ACC112 (cell line): ENCODE results near the gene PADI2.
"Not testable (repeated sequence)": the region's sequence is repeated elsewhere in the genome, so short reads cannot be mapped to it uniquely, and the experiment has no call there.

Source experiments
- H2AFZ ChIP-seq: fragments of 200-600 bp; sonication (generic); one replicate; pipeline ENCODE4 v1.6.0; 2017; ENCODE audit warnings: antibody characterized with exemption, low read length; ENCODE audit not compliant: unreplicated experiment
- H3K27ac ChIP-seq: fragments of 200-600 bp; sonication (generic); 2 replicates; pipeline ENCODE4 v1.5.1; 2014; ENCODE audit warnings: low read depth, mild to moderate bottlenecking, antibody characterized with exemption, low read length, moderate library complexity
- H3K27me3 ChIP-seq: fragments of 200-600 bp; sonication (generic); 2 replicates; pipeline ENCODE4 v1.6.1; 2014; ENCODE audit warnings: mild to moderate bottlenecking, antibody characterized with exemption, low read length, moderate library complexity, mixed read lengths; ENCODE audit not compliant: insufficient read depth
- H3K36me3 ChIP-seq: fragments of 200-600 bp; sonication (generic); 2 replicates; pipeline ENCODE4 v1.6.1; 2016; ENCODE audit warnings: mild to moderate bottlenecking, antibody characterized with exemption, low read length, moderate library complexity, mixed read lengths; ENCODE audit not compliant: insufficient read depth
- H3K4me1 ChIP-seq: fragments of 200-600 bp; sonication (generic); one replicate; pipeline ENCODE4 v1.6.1; 2016; ENCODE audit warnings: low read length, mixed read lengths; ENCODE audit not compliant: insufficient read depth, unreplicated experiment, control insufficient read depth
- H3K4me3 ChIP-seq: fragments of 200-600 bp; sonication (generic); 2 replicates; pipeline ENCODE4 v1.5.1; 2014; ENCODE audit warnings: mild to moderate bottlenecking, low read depth, low read length
- H3K79me2 ChIP-seq: fragments of 200-600 bp; sonication (generic); one replicate; pipeline ENCODE4 v1.6.0; 2016; ENCODE audit warnings: low read length; ENCODE audit not compliant: control insufficient read depth, unreplicated experiment, insufficient read depth

The PADI2 gene

GRCh38 chr1:17067465-17068240 lies 51.6 kb downstream of the PADI2 start:
- peaks cover 12% of the 10 kb centered on the region for H3K4me1 ChIP-seq
- no peaks in the 10 kb centered on the region for H3K79me2 ChIP-seq
- H2AFZ ChIP-seq = no peak overlapping the region
- H3K36me3 ChIP-seq = no peaks in the 10 kb centered on the region
- no peaks in the 10 kb centered on the region for H3K27me3 ChIP-seq
- no peak overlapping the region for H3K27ac ChIP-seq
- no peak overlapping the region for H3K4me3 ChIP-seq

- Histone ChIP-seq H3K4me1 (peaks cover 12% of the 10 kb centered on the region), H3K36me3 (no peaks in the 10 kb centered on the region), H3K4me3 (no peak overlapping the region), H3K27me3 (no peaks in the 10 kb centered on the region), H3K27ac (no peak overlapping the region), H3K79me2 (no peaks in the 10 kb centered on the region), H2AFZ (no peak overlapping the region)
These were observed 52.2 kb downstream of the PADI2 start for GRCh38 chr1:17067069-17067426.

GRCh38 chr1:17066361-17067068 lies 52.7 kb downstream of the PADI2 start:
- no peak overlapping the region for H3K27ac ChIP-seq
- H3K27me3 ChIP-seq = no peaks in the 10 kb centered on the region
- H3K4me3 ChIP-seq = no peak overlapping the region
- H3K36me3 ChIP-seq = no peaks in the 10 kb centered on the region
- peaks cover 12% of the 10 kb centered on the region for H3K4me1 ChIP-seq
- no peak overlapping the region for H2AFZ ChIP-seq
- no peaks in the 10 kb centered on the region for H3K79me2 ChIP-seq

GRCh38 chr1:17065666-17066065 lies 53.6 kb downstream of the PADI2 start:
- Histone ChIP-seq H3K79me2 (no peaks in the 10 kb centered on the region), H3K27me3 (no peaks in the 10 kb centered on the region), H3K4me1 (peaks cover 12% of the 10 kb centered on the region), H3K27ac (no peak overlapping the region), H3K4me3 (no peak overlapping the region), H2AFZ (no peak overlapping the region), H3K36me3 (no peaks in the 10 kb centered on the region)

- H3K4me1 ChIP-seq = peaks cover 12% of the 10 kb centered on the region
- not testable (repeated sequence) for H3K27ac ChIP-seq, H3K4me3 ChIP-seq
These were observed 56.5 kb downstream of the PADI2 start for GRCh38 chr1:17062751-17063150.

GRCh38 chr1:17061892-17062291 lies 57.4 kb downstream of the PADI2 start:
- peaks cover 12% of the 10 kb centered on the region for H3K4me1 ChIP-seq
- no peaks in the 10 kb centered on the region for H3K36me3 ChIP-seq
- no peak overlapping the region for H2AFZ ChIP-seq
- peaks cover 12% of the 10 kb centered on the region for H3K27me3 ChIP-seq
- no peak overlapping the region for H3K27ac ChIP-seq
- H3K79me2 ChIP-seq = no peaks in the 10 kb centered on the region
- no peak overlapping the region for H3K4me3 ChIP-seq

More at GRCh38 chr1:17062751-17063150, 56.5 kb downstream of the PADI2 start:
- H3K79me2 ChIP-seq, H2AFZ ChIP-seq, H3K36me3 ChIP-seq: not testable (repeated sequence)
- peaks cover 12% of the 10 kb centered on the region for H3K27me3 ChIP-seq

- no peak overlapping the region for H3K27ac ChIP-seq
These were observed 57.8 kb downstream of the PADI2 start for GRCh38 chr1:17061486-17061885.

GRCh38 chr1:17060306-17060749 lies 58.9 kb downstream of the PADI2 start:
- Histone ChIP-seq H2AFZ (no peak overlapping the region), H3K27ac (no peak overlapping the region), H3K4me1 (peaks cover 12% of the 10 kb centered on the region), H3K27me3 (peaks cover 12% of the 10 kb centered on the region), H3K79me2 (no peaks in the 10 kb centered on the region), H3K4me3 (no peak overlapping the region), H3K36me3 (no peaks in the 10 kb centered on the region)

More at GRCh38 chr1:17061486-17061885, 57.8 kb downstream of the PADI2 start:
- Histone ChIP-seq H3K4me1 (peaks cover 12% of the 10 kb centered on the region), H3K27me3 (peaks cover 12% of the 10 kb centered on the region), H2AFZ (no peak overlapping the region), H3K79me2 (no peaks in the 10 kb centered on the region), H3K36me3 (no peaks in the 10 kb centered on the region), H3K4me3 (no peak overlapping the region)

- Histone ChIP-seq H3K79me2 (no peaks in the 10 kb centered on the region), H2AFZ (no peak overlapping the region), H3K4me3 (no peak overlapping the region), H3K27me3 (peaks cover 12% of the 10 kb centered on the region), H3K4me1 (peaks cover 12% of the 10 kb centered on the region), H3K36me3 (no peaks in the 10 kb centered on the region), H3K27ac (no peak overlapping the region)
These were observed 59.6 kb downstream of the PADI2 start for GRCh38 chr1:17059391-17060305.

GRCh38 chr1:17056551-17056950 lies 62.7 kb downstream of the PADI2 start:
- Histone ChIP-seq H3K27ac (no peak overlapping the region), H3K79me2 (peaks cover 22% of the 10 kb centered on the region), H3K4me3 (no peak overlapping the region), H3K4me1 (peaks cover 11% of the 10 kb centered on the region), H3K36me3 (no peaks in the 10 kb centered on the region), H3K27me3 (peaks cover 12% of the 10 kb centered on the region), H2AFZ (no peak overlapping the region)
